ENCODE results near the gene TNS1.

The TNS1 gene

GRCh38 chr2:217941886-217942728 lies 60.7 kb downstream of the TNS1 start:
- DNase-seq, result no peak

GRCh38 chr2:217941339-217941738 lies 61.5 kb downstream of the TNS1 start:
- no peak for DNase-seq

GRCh38 chr2:217940261-217941220 lies 62.3 kb downstream of the TNS1 start:
- DNase-seq, result no peak

- no peak for DNase-seq
Observed at GRCh38 chr2:217939629-217940245, 63.1 kb downstream of the TNS1 start.

- no peak for DNase-seq
Observed at GRCh38 chr2:217939220-217939619, 63.6 kb downstream of the TNS1 start.

- no peak for DNase-seq
Observed at GRCh38 chr2:217938036-217938435, 64.8 kb downstream of the TNS1 start.

GRCh38 chr2:217937446-217937845 lies 65.3 kb downstream of the TNS1 start:
- DNase-seq, result no peak

GRCh38 chr2:217936952-217937351 lies 65.8 kb downstream of the TNS1 start:
- DNase-seq, result no peak

- DNase-seq, result no peak
Observed at GRCh38 chr2:217935901-217936684, 66.7 kb downstream of the TNS1 start.

GRCh38 chr2:217935235-217935879 lies 67.4 kb downstream of the TNS1 start:
- DNase-seq, result no peak

- no peak for DNase-seq
Observed at GRCh38 chr2:217934321-217935131, 68.3 kb downstream of the TNS1 start.

- no peak for DNase-seq
Observed at GRCh38 chr2:217933617-217933993, 69.2 kb downstream of the TNS1 start.

GRCh38 chr2:217932803-217933616 lies 69.8 kb downstream of the TNS1 start:
- DNase-seq, result no peak

- DNase-seq, result no peak
Observed at GRCh38 chr2:217931846-217932560, 70.8 kb downstream of the TNS1 start.

GRCh38 chr2:217930761-217931563 lies 71.8 kb downstream of the TNS1 start:
- DNase-seq, result no peak

GRCh38 chr2:217929757-217930707 lies 72.8 kb downstream of the TNS1 start:
- no peak for DNase-seq

GRCh38 chr2:217929272-217929671 lies 73.5 kb downstream of the TNS1 start:
- no peak for DNase-seq

Data from activated CD4-positive, alpha-beta T cell treated with anti-CD3 and anti-CD28 coated beads, Interleukin-2, amount 50 U/mL, for 16 hours (primary cell).